Fibroblast of pulmonary artery (primary cell): ENCODE data around the gene DDAH1.
A peak's percentile ranks its signal among the peaks of the same experiment; 100 is the strongest.

Experiments
- DNase-seq: peaks from one replicate; pipeline ENCODE4 v3.0.0-alpha.2; 2010; ENCODE audit warnings: low read depth
- H3K4me3 ChIP-seq: replicated peaks from 2 replicates; pipeline ENCODE4 v1.5.1; 2011; ENCODE audit warnings: low read depth, mild to moderate bottlenecking, control low read depth, low read length, moderate library complexity
- CTCF ChIP-seq: IDR thresholded peaks from 2 replicates; pipeline ENCODE4 v1.5.1; 2011; ENCODE audit warnings: mild to moderate bottlenecking, control low read depth, low read length, inconsistent platforms; ENCODE audit errors: missing control alignments

Gene DDAH1

GRCh38 chr1:85344256-85344694, 120.7 kb downstream of the DDAH1 start:
- peak; percentile 75 for DNase-seq
- no peak overlapping the region for H3K4me3 ChIP-seq
- TF ChIP-seq CTCF: peak; percentile 84

GRCh38 chr1:85343612-85344255, 121.2 kb downstream of the DDAH1 start:
- no peak overlapping the region for H3K4me3 ChIP-seq
- DNase-seq: peak; percentile 85
- TF ChIP-seq CTCF: no peak

- no peak overlapping the region for H3K4me3 ChIP-seq
- peak; percentile 50 for DNase-seq
- no peak for TF ChIP-seq CTCF
Observed at GRCh38 chr1:85343213-85343611, 121.7 kb downstream of the DDAH1 start.

GRCh38 chr1:85342207-85342606, 122.8 kb downstream of the DDAH1 start:
- no peak for TF ChIP-seq CTCF
- DNase-seq: peak; percentile 72
- H3K4me3 ChIP-seq: no peak overlapping the region

- no peak overlapping the region for H3K4me3 ChIP-seq
- no peak for TF ChIP-seq CTCF
- no peak for DNase-seq
Observed at GRCh38 chr1:85340427-85340826, 124.5 kb downstream of the DDAH1 start.

GRCh38 chr1:85339656-85340399, 125.1 kb downstream of the DDAH1 start:
- no peak overlapping the region for H3K4me3 ChIP-seq
- no peak for TF ChIP-seq CTCF
- DNase-seq: no peak
